ENCODE data around the gene GTPBP10.

- TF ChIP-seq, protein P1, sequence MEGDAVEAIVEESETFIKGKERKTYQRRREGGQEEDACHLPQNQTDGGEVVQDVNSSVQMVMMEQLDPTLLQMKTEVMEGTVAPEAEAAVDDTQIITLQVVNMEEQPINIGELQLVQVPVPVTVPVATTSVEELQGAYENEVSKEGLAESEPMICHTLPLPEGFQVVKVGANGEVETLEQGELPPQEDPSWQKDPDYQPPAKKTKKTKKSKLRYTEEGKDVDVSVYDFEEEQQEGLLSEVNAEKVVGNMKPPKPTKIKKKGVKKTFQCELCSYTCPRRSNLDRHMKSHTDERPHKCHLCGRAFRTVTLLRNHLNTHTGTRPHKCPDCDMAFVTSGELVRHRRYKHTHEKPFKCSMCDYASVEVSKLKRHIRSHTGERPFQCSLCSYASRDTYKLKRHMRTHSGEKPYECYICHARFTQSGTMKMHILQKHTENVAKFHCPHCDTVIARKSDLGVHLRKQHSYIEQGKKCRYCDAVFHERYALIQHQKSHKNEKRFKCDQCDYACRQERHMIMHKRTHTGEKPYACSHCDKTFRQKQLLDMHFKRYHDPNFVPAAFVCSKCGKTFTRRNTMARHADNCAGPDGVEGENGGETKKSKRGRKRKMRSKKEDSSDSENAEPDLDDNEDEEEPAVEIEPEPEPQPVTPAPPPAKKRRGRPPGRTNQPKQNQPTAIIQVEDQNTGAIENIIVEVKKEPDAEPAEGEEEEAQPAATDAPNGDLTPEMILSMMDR (IDR thresholded peaks at IDR 0.05; ENCODE audit: borderline replicate concordance, extremely low read depth, low read length, poor library complexity, severe bottlenecking), result no peak
- no peak for TF ChIP-seq EZH2 (IDR thresholded peaks at IDR 0.05; ENCODE audit: borderline replicate concordance, low read depth, low read length, severe bottlenecking)
Measured at GRCh38 chr7:90345016-90345415, 1.5 kb upstream of the GTPBP10 start.
